ENCODE measurements around the gene THPO. TPM values are rescaled to one million over a fixed set of nuclear protein-coding genes. Genes with fewer than 3 reads are reported as not detected.
A peak's percentile ranks its signal among the peaks of the same experiment; 100 is the strongest.

Gene THPO
- total RNA-seq, 4 donors from 2014 or later: 0.13 TPM; not detected in 3

- peak overlapping the region in 1 of 3 donors; percentile 36 for H3K27ac ChIP-seq
- intact Hi-C loops (cut with DNase I): no loop called here
- peaks cover 7 to 25% of the 10 kb centered on the region in 2 donors for H3K4me1 ChIP-seq
- DNase-seq: no peak
- 14 to 18% methylated on average over 17 to 20 of the region's 55 CpGs for WGBS, 2 donors
- no peaks in the 10 kb centered on the region for H3K9me3 ChIP-seq
- peaks cover 6% of the 10 kb centered on the region for H3K27me3 ChIP-seq
- peak overlapping the region in 1 of 3 donors; percentile 43 for H3K4me3 ChIP-seq (replicated peaks in 1 of 3)
- no peak for TF ChIP-seq POLR2A (IDR thresholded peaks at IDR 0.05)
- TF ChIP-seq, protein P1, sequence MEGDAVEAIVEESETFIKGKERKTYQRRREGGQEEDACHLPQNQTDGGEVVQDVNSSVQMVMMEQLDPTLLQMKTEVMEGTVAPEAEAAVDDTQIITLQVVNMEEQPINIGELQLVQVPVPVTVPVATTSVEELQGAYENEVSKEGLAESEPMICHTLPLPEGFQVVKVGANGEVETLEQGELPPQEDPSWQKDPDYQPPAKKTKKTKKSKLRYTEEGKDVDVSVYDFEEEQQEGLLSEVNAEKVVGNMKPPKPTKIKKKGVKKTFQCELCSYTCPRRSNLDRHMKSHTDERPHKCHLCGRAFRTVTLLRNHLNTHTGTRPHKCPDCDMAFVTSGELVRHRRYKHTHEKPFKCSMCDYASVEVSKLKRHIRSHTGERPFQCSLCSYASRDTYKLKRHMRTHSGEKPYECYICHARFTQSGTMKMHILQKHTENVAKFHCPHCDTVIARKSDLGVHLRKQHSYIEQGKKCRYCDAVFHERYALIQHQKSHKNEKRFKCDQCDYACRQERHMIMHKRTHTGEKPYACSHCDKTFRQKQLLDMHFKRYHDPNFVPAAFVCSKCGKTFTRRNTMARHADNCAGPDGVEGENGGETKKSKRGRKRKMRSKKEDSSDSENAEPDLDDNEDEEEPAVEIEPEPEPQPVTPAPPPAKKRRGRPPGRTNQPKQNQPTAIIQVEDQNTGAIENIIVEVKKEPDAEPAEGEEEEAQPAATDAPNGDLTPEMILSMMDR (IDR thresholded peaks at IDR 0.05): no peak
- H3K36me3 ChIP-seq: no peaks in the 10 kb centered on the region
Observed at GRCh38 chr3:184381261-184382224, 3.5 kb upstream of the THPO start.

DNA sequence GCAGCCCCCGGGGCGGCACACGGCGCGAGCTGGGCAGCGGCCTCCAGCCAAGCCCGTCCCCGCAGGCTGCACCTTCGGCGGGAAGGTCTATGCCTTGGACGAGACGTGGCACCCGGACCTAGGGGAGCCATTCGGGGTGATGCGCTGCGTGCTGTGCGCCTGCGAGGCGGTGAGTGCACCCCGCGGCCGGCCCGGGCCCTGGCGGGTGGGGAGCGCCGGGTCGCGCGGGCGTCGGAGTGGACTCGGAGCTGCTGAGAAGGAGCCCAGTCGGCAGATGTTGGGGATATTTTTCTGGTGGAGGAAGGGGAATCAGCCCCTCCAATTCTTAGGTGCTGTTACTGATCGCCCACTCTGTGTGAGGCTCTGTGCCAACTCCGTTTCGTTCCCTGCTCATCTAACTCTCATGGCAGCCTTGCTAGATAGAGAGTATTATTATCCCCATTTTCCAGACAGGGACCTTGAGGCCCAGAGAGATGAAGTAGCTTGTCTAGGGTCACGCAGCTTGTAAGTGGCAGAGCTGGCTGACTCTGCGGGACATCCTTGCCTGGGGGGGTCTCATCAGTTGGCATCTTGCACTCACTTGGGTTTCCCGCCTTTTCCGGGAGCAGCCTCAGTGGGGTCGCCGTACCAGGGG is 2.7 kb upstream of the THPO start:
- no peak for DNase-seq
- intact Hi-C loops (cut with DNase I): no loop called here

DNA sequence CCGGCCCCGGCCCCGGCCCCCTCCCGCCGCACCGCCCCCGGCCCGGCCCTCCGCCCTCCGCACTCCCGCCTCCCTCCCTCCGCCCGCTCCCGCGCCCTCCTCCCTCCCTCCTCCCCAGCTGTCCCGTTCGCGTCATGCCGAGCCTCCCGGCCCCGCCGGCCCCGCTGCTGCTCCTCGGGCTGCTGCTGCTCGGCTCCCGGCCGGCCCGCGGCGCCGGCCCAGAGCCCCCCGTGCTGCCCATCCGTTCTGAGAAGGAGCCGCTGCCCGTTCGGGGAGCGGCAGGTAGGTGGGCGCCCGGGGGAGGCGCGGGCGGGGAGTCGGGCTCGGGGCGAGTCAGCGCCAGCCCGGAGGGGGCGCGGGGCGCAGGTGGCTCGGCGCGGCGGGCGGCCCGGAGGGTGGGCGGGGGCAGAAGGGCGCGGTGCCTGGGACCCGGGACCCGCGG is 2.2 kb upstream of the THPO start:
- Histone ChIP-seq H3K27ac (no peak overlapping the region), H3K4me1 (peaks cover 7 to 25% of the 10 kb centered on the region in 2 donors), H3K4me3 (replicated peaks in 1 of 3) (peak overlapping the region in 2 of 3 donors; percentile 25 to 43), H3K27me3 (peaks cover 6% of the 10 kb centered on the region), H3K36me3 (no peaks in the 10 kb centered on the region), H3K9me3 (no peaks in the 10 kb centered on the region)
- DNase-seq: peak; percentile 41 to 43
- intact Hi-C loops (cut with DNase I): no loop called here
- whole genome bisulfite sequencing, 2 donors: 6% methylated on average over 7 of the region's 62 CpGs; no CpG with 5 or more reads in 1 of the 2 donors
- no peak for TF ChIP-seq POLR2A (IDR thresholded peaks at IDR 0.05)
- TF ChIP-seq, protein P1 (IDR thresholded peaks at IDR 0.05): no peak

More for the DNA sequence above, 2.7 kb upstream of the THPO start:
- H3K27me3 ChIP-seq: peaks cover 6% of the 10 kb centered on the region
- H3K27ac ChIP-seq: peak overlapping the region in 1 of 3 donors; percentile 36
- H3K36me3 ChIP-seq: no peaks in the 10 kb centered on the region
- H3K4me3 ChIP-seq (replicated peaks in 1 of 3): peak overlapping the region in 1 of 3 donors; percentile 43
- TF ChIP-seq POLR2A (IDR thresholded peaks at IDR 0.05): no peak
- TF ChIP-seq, protein P1 (IDR thresholded peaks at IDR 0.05): no peak
- peaks cover 7 to 25% of the 10 kb centered on the region in 2 donors for H3K4me1 ChIP-seq
- 2 to 4% methylated on average over 11 to 33 of the region's 42 CpGs for WGBS, 2 donors
- no peaks in the 10 kb centered on the region for H3K9me3 ChIP-seq

GRCh38 chr3:184379358-184380184 is 1.6 kb upstream of the THPO start, which contains the start of gene CHRD:
TSS of gene CHRD (plus strand) at chr3:184380054. CDS start at chr3:184380319, 265 bp downstream.
- WGBS, 2 donors: 28 to 35% methylated on average over 17 to 20 of the region's 71 CpGs
- Histone ChIP-seq H3K4me3 (replicated peaks in 1 of 3) (peak within 1 kb of the TSS in 2 of 3 donors; percentile 25 to 43), H3K4me1 (peaks cover 7 to 25% of the 10 kb centered on the region in 2 donors), H3K9me3 (no peaks in the 10 kb centered on the region), H3K27me3 (peaks cover 6% of the 10 kb centered on the region), H3K36me3 (no peaks in the 10 kb centered on the region), H3K27ac (peak within 1 kb of the TSS in 2 of 3 donors; percentile 11 to 52)
- DNase-seq: no peak
- no peak for TF ChIP-seq POLR2A (IDR thresholded peaks at IDR 0.05)
- TF ChIP-seq, protein P1 (IDR thresholded peaks at IDR 0.05): no peak
- intact Hi-C loops (cut with DNase I): loop anchor here (10.0 kb wide), 1 partner anchor 165 kb away; no protein-coding TSS in a partner anchor

Measured in thyroid gland (tissue), 4 donors.